ENCODE measurements around the gene CEP350. TPM values are rescaled to one million over a fixed set of nuclear protein-coding genes. Genes with fewer than 3 reads are reported as not detected.

CEP350 gene
- total and polyA plus RNA-seq, 2 of the 13 experiments (the other 11 are each of a cell fraction or from before 2014, with no cell fraction given): 7.6 to 35.9 TPM

DNA sequence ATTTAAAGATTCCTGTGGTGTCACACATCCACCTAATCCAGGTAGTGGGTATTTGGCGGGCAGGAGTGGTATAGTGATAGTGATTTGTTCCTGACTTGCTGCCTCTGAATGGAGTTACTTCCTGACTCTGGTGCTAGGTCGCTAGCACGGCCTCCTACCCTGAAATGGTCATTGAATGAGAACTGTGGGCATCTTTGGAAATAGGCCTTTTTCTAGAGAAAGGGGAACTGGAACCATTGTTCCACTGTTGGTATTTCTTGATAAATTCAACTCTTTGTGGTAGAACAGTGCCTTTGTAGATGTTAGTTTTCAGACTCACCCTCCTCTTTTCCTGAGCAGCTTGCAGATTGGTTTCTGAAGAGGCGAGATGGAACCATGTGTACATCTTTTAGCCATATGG, 201.6 kb downstream of the CEP350 start:
- Histone ChIP-seq H3K27ac (ENCODE audit: extremely low read length, insufficient read depth, low read length) (no peak overlapping the region), H3K4me3 (replicated peaks in 1 of 3; ENCODE audit: insufficient read depth in 1 of 3, low read depth in 2 of 3, low read length in 3 of 3) (no peak overlapping the region; a peak in 2 of 6 replicates), H3K4me2 (ENCODE audit: low read depth, low read length) (peak overlapping the region; percentile 96), H2AFZ (ENCODE audit: low read length) (no peak overlapping the region), H3K36me3 (replicated peaks in 1 of 2; ENCODE audit: control insufficient read depth in 1 of 2, insufficient read depth in 2 of 2, low read length in 2 of 2) (no peaks in the 10 kb centered on the region), H3K79me2 (ENCODE audit: insufficient read depth, low read length) (no peaks in the 10 kb centered on the region), H3K27me3 (ENCODE audit: control insufficient read depth in 1 of 2, insufficient read depth in 2 of 2, low read length in 2 of 2) (peaks cover 0 to 50% of the 10 kb centered on the region in 2 experiments; a peak in 4 of 5 replicates), H4K20me1 (ENCODE audit: insufficient read depth, low read length) (no peaks in the 10 kb centered on the region; the same call in 1 of the 2 replicates), H3K9me3 (ENCODE audit: low read length) (no peaks in the 10 kb centered on the region), H3K4me1 (ENCODE audit: insufficient read depth, low read length) (peaks cover 63% of the 10 kb centered on the region), H3K9ac (ENCODE audit: insufficient read depth, low read depth, low read length) (peak overlapping the region; percentile 59; the same call in 1 of the 2 replicates)
- no peak for FAIRE-seq
- ATAC-seq: no peak
- BruUV-seq (replicated peaks): no TSS peak
- ChIA-PET CTCF (ENCODE audit: low intra/inter-chr PET ratio, low total read pairs) (no interaction called here), POLR2A (interaction anchor here (1.2 to 2.4 kb wide), 3 partner anchors 11 to 274 kb away, joined by 3 to 7 read pairs (median 4); partner anchors contain the start of gene TOR1AIP1)
- DNase-seq (ENCODE audit: low spot score): no peak
- 89% methylated on average over 4 of the region's 4 CpGs for WGBS (ENCODE audit: low lambda C conversion rate)
- in situ Hi-C loops (cut with HindIII; ENCODE audit: extremely low pct_ligation_motif_present, low pct_unique_long_range_greater_than_20kb): no loop called here
- intact Hi-C loops (cut with micrococcal nuclease; ENCODE audit: unreplicated experiment): loop anchor here (10.0 kb wide), 1 partner anchor 201 kb away; the partner anchor contains the start of gene CEP350
- TF ChIP-seq, protein P1, sequence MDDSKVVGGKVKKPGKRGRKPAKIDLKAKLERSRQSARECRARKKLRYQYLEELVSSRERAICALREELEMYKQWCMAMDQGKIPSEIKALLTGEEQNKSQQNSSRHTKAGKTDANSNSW (CRISPR knock-in tag; IDR thresholded peaks at IDR 0.05; ENCODE audit: borderline replicate concordance): no peak
- no peak for TF ChIP-seq ZNF75D (CRISPR knock-in tag; IDR thresholded peaks at IDR 0.05; ENCODE audit: borderline replicate concordance)
- no peak for TF ChIP-seq GABPB1 (CRISPR knock-in tag; IDR thresholded peaks at IDR 0.05)
- TF ChIP-seq ZBTB25 (CRISPR knock-in tag; IDR thresholded peaks at IDR 0.05): no peak
- TF ChIP-seq, protein P2, sequence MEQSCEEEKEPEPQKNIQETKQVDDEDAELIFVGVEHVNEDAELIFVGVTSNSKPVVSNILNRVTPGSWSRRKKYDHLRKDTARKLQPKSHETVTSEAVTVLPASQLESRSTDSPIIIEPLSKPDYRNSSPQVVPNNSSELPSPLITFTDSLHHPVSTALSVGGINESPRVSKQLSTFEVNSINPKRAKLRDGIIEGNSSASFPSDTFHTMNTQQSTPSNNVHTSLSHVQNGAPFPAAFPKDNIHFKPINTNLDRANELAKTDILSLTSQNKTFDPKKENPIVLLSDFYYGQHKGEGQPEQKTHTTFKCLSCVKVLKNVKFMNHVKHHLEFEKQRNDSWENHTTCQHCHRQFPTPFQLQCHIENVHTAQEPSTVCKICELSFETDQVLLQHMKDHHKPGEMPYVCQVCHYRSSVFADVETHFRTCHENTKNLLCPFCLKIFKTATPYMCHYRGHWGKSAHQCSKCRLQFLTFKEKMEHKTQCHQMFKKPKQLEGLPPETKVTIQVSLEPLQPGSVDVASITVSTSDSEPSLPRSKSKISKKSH (CRISPR knock-in tag; IDR thresholded peaks at IDR 0.05; ENCODE audit: borderline replicate concordance): no peak
- TF ChIP-seq ZNF549 (CRISPR knock-in tag; IDR thresholded peaks at IDR 0.05): no peak
- no peak for TF ChIP-seq MIER3 (CRISPR knock-in tag; IDR thresholded peaks at IDR 0.05; ENCODE audit: borderline replicate concordance)
- TF ChIP-seq MTA1 (CRISPR knock-in tag; IDR thresholded peaks at IDR 0.05; ENCODE audit: borderline replicate concordance): no peak
- no peak for TF ChIP-seq ZNF816 (CRISPR knock-in tag; IDR thresholded peaks at IDR 0.05; ENCODE audit: borderline replicate concordance)
- no peak for TF ChIP-seq SNAI1 (CRISPR knock-in tag; IDR thresholded peaks at IDR 0.05; ENCODE audit: borderline replicate concordance)
- no peak for TF ChIP-seq ZBTB42 (CRISPR knock-in tag; IDR thresholded peaks at IDR 0.05)
- TF ChIP-seq ADNP (CRISPR knock-in tag; IDR thresholded peaks at IDR 0.05): no peak
- no peak for TF ChIP-seq ZNF281 (CRISPR knock-in tag; IDR thresholded peaks at IDR 0.05; ENCODE audit: borderline replicate concordance)
